GM19023 (cell line): Measurements from ENCODE around the gene TBC1D5.
"Not testable (repeated sequence)": the region's sequence is repeated elsewhere in the genome, so short reads cannot be mapped to it uniquely, and the experiment has no call there.

Experiments
- ATAC-seq: cut with Tn5 transposase; IDR thresholded peaks from one replicate; pipeline ENCODE4 v1.9.1; 2021; ENCODE audit warnings: mild to moderate bottlenecking, moderate library complexity; ENCODE audit not compliant: unreplicated experiment

The TBC1D5 gene

DNA sequence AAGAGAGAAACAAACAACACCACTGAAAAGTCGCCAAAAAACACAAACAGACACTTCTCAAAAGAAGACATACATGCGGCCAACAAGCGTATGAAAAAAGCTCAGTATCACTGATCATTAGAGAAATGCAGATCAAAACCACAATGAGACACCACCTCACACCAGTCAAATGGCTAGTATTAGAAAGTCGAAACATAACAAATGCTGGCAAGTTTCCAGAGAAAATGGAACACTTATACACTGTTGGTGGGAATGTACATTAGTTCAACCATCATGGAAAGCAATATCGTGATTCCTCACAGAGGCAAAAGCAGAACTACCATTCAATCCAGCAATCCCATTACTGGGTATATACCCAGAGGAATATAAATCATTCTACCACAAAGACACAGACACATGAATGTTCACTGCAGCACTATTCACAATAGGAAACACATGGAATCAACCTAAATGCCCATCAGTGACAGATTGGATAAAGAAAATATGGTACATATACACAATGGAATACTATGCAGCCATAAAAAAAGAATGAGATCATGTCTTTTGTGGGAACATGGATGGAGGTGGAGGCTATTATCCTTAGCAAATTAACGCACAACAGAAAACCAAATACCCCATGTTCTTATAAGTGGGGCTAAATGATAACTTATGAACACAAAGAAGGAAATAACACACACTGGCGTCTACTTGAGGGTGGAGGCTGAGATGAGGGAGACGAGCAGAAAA is 93.6 kb downstream of the TBC1D5 start:
- not testable (repeated sequence) for ATAC-seq

DNA sequence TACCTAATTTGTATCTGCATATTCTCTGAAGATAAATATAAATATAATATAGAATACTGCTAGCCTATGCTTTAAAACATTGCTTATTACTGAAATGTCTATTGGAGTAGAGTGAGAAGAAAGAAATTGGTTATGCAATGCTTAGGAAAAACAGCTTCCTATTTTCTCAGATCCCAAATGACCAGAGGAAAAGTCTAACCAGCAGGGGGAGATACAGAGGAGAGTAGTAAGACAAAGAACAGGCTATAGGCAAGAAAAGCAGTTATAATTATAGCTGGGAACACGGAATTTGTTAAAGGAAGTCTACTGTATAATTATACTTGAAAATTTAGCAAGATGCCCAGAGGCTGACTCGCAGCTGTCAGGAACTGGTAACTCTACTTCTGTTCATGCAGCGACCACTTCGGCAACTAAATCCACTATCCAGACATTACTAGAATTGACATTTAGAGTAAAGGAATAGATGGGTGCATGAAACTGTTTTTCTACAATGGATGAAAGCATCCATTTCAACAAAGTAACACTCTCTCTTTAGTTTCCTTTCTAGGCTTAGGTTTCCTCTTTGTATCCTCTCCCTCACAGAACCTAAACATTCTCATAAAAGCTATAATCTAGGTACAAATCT is 97.2 kb downstream of the TBC1D5 start:
- ATAC-seq = no peak

DNA sequence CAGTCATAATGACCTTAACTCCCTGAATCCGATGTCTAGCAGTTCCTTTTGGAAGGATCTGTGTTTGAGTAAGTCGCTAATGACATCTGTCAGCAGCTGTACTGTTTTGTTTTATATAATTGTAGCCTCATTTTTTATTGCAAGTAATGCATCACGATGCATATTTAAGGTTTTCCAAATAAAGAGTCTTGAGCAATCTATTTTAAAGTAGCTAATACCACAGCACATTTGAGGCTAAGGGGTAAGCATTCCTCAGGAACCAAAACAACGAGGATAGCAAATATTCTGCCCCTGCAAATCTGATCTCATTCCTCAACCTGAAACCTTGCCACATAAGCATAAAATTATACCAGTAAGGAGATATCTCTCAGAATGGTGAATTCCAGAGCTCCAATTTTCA is 98.7 kb downstream of the TBC1D5 start:
- ATAC-seq = no peak

DNA sequence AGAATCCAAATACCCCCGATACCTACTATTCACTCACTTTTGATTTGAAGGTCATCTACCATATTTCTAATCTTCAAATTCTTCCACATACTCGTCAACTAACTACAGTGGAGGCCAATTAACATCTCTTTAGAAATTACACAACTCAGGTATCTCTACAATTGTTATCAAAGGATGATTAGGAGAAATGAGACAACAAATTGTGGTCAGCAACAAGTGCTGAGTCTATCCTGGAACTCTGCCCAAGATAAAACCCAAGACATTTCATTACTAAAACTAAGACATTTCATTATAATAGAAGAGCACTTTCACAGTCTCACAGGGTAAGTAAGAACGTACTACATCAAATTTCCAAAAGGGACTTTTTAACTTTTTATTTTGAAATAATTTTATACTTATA is 100.0 kb downstream of the TBC1D5 start:
- ATAC-seq = no peak

DNA sequence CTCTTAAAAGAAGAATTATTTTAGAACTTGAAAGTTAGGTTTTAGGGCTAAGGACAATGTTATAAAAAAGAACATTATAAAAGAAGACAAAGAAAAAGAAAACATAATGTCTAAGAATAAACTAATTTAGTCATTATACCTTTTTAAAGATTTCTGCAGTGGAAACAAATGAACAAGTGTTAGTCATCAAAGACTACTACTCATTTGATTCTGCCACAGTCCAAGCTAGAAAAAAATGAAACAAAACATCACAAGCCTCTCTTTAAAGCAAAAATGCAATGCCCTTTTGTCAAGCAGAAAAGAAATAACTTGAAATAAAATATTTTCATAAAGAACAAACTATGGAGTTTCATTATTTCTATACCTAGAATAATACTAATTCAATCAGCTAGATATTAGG is 102.0 kb downstream of the TBC1D5 start:
- no peak for ATAC-seq

DNA sequence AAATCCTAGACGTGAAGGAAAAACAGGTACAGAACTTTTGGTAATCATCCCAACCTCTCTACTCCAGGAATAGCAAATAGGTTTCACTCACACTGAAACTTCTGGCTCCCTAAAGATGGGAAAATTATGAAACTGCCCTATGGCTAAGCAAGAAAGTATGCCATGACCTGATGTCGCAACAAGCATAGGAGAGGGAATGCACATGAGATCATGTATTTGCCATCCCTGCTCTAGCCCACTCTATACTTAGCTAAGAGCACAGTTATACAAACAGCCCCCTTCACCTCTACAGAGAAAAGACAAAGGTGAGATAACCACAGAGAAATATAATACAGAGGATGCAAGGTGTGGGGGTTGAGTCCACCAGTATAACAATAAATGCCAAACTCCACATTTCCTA is 102.7 kb downstream of the TBC1D5 start:
- no peak for ATAC-seq

DNA sequence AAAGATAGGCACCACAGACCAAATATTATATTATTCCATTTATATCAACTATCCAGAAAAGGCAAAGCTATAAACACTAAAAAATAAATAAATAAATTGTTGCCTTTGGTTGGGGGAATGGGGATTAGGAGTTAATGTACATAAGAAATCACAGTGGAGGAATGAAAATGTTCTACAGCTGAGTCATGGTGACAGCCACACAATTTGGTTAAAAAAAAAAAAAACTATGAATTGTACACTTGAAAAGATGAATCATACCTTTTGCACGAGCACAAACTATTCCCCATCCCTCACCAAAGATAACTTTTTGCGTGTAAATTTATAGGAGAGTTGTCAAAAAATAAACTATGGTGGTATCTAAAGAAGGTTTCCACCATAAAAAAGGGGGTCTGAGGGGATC is 103.2 kb downstream of the TBC1D5 start:
- ATAC-seq = no peak

DNA sequence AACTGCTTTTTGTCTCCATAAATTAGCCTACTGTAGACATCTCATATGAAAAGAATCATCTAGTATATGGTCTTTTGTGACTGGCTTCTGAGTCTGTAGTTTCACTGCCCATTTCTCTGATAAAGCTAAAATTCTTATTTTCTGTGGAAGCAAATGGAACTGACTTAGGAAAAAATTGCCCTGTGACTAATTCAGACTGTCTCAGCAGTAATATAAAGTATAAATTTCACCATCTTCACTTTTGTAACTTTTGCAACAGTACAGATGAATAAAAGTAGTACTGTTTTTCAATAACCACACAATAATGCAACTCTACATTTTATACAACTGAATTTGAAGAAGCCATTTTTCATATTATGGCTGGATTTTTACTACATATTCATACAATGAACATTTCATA is 104.1 kb downstream of the TBC1D5 start:
- ATAC-seq = no peak

DNA sequence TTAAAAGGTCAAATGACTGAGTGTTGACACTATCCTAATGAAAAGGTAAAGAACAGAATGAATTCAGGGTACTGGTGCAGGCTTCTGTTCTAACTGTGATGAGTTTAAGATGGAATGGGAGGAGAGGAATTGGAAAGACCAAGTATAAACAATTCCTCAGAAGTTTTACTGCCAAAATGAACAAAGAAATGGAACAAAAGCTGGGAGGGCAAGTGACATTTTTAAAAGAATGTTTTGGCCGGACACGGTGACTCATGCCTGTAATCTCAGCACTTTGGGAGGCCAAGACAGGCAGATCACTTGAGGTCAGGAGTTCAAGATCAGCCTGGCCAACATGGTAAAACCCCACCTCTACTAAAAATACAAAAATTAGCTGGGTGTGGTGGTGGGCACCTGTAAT is 106.8 kb downstream of the TBC1D5 start:
- ATAC-seq = not testable (repeated sequence)

DNA sequence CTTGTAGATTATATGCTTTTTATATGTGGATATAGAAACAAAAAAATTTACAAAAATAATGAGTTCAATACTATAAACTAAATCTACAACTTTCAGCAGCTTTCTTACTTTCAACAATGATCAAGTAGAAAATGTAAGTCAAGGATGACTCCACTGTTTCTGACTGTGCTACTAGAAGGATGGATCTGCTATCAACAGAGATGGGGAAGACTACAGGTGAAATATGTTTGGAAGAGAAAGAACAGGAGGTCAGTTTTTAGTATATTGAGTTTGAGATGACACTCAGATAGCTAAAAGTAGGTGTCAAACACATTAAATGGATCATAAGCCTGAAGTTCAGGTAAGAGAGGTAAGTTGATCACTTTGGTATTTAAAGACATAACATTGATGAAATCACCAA is 107.5 kb downstream of the TBC1D5 start:
- ATAC-seq = no peak

DNA sequence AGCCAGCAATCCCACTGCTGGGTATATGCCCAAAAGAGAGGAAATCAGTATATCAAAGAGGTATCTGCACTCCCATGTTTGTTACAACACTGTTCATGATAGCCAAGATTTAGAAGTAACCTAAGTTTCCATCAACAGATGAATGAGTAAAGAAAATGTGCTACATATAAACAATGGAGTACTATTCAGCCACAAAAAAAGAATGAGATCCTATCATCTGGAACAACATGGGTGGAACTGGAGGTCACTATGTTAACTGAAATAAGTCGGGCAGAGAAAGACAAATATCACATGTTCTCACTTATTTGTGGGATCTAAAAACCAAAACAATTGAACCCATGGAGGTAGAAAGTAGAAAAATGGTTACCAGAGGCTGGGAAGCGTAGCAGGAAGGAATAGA is 108.2 kb downstream of the TBC1D5 start:
- ATAC-seq = no peak

DNA sequence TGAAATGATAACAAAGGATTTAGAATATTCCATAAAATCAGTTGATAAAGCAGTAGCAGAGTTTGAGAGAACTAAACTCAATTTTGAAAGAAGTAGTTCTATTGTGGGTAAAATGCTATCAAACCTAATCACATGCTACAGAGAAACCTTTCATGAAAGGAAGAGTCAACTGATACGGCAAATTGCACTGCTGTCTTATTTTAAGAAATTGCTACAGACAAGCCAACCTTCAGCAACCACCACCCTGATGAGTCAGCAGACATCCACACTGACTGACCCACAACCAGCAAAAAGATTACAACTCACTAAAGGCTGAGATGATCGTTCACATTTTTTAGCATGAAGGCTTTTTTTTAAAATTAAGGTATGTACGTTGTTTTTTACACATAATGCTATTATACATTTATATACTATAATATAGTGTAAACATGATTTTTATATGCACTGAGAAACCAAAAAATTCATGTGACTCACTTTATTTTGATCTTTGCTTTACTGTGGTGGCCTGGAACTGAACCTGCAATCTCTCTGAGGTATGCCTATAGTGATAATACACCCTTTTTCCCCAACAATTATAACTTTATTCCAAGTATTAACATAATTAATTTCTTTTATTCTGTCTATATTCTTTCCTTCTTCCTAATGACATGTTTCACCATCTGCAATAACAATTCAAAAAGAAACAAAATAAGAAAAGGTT is 109.9 kb downstream of the TBC1D5 start:
- ATAC-seq = no peak

DNA sequence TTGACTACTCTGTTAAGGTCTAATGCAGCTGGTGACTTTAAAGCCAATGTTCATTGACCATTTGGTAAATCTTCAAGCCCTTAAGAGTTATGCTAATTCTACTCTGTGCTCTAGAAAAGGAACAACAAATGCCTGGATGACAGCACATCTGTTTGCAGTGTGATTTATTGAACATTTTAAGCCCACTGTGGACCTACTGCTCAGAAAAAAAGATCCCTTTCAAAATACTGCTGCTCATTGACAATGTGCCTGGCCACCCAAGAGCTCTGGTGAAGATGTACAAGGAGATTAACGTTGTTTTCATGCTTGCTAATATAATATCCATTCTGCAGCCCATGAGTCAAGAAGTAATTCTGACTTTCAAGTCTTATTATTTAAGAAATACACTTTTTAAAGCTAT is 110.8 kb downstream of the TBC1D5 start:
- no peak for ATAC-seq

DNA sequence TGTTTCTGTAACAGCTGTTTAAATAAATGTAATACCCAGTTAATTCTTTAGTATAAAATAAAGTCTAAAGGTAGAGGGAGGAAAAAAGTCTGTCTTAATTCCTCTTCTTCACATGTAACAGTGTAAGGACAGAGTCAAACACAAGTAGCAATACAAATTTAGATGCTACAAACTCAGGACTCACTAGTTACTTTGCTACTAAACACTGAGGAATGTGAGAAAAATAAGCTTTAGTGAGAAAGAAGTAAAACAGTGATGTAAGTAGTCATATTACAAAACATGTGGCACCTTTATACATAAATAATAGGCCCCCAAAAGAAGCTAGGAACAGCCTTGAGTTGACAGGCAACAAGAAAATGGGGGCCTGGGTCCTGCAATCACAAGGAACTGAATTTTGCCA is 113.0 kb downstream of the TBC1D5 start:
- ATAC-seq = no peak

DNA sequence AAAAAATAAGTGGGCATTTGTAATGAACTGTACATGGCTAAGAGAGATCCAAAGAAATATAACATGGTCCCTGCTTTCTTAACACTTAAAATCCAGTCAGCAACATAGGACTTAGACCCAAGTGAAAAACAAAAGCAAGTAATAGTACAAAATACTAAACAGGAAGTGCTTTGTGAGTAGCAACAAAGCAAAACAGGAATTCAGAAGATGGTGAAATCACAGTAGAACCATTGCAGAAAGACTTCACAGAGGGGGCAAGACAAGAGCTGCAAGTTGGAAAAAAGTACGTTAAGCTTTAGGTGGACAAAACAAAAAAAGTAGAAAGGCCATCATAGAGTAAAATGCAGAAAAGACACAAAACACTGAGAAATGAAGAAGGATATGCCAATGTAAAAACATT is 116.0 kb downstream of the TBC1D5 start:
- no peak for ATAC-seq

DNA sequence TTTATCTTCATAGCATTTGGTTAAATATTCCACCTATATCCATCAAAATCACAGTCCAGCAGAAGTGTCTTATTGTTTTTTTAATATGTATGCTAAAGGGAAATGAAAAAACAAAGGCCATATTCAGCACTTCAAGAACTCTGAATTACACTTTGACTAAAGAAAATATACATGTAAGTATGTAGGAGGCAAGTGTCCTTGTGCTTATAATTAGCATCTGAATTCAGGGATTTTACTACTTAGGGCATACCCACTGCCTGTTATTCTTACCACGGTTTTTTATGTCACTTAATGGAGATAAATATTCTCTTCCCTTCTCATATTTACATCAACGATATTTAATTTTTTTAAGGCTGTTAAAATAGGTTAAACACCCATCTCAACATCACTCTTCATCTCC is 117.3 kb downstream of the TBC1D5 start:
- ATAC-seq = no peak

DNA sequence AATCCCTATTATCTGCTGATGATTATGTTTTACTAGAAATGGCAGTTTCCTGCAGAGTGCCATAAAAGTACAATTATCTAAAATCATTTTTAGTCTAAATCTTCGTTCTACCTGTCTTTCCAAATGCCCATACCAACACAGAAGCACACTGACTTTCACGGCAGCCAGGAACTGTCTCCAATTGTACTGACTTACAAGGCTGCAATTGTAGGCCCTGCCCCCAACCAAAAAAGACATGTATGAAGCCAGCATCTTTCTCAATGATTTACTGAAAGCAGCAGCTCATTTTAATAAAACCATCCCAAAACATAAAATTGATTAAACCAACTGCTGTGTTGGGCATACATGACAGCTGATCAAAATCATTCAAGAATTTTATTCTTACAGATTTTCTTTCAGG is 119.0 kb downstream of the TBC1D5 start:
- ATAC-seq = no peak

DNA sequence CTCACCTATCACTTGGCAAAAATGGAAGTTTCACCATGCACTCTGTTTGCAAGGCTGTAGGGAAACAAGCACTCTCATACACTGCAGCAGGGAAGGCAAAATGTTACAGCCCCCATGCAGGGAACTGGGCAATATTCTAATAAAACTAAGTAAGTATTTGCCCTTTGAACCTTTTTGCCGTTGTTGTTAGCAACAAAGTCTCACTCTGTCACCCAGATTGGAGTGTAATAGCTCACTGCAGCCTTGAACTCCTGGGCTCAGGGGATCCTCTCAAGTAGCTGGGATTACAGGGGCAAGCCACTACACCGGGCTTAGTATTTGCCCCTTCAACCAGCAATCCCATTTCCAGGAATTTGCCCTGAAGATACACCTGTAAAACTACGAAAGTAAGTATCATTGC is 122.5 kb downstream of the TBC1D5 start:
- no peak for ATAC-seq

DNA sequence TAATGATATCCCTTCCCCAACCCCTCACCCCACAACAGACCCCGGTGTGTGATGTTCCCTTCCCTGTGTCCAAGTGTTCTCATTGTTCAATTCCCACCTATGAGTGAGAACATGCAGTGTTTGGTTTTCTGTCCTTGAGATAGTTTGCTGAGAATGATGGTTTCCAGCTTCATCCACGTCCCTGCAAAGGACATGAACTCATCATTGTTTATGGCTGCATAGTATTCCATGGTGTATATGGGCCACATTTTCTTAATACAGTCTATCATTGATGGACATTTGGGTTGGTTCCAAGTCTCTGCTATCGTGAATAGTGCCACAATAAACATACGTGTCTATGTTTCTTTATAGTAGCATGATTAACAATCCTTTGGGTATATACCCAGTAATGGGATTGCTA is 129.4 kb downstream of the TBC1D5 start:
- not testable (repeated sequence) for ATAC-seq

DNA sequence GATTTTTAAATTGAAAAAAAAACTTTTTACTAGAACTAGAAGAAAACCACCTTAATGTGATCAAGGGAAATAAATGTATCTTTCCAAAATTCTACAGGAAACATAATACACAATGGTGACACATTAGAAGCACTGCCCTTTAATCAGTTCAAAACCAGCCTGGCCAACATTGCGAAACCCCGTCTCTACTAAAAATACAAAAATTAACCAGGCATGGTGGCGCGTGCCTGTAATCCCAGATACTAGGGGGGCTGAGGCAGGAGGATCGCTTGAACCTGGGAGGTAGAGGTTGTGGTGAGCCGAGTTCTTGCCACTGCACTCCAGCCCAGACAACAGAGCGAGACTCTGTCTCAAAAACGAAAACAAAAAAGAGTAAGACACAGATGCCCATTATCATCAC is 134.5 kb downstream of the TBC1D5 start:
- no peak for ATAC-seq

DNA sequence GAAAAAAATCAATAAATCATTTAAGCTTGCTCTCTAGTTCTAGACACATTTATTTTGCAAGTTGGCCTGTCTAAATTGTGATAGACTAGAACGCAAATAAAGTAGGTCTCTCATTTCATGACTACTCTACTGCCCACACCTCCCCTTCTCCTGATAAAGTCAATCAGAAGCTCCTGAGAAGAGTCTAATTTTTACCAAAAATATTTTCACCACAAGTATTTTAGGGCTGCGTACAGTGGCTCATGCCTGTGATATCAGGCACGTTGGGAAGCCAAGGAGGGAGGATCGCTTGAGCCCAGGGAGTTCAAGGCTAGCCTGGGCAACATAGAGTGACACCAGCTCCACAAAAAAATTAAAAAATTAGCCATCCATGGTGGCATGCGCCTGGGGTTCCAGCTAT is 136.5 kb downstream of the TBC1D5 start:
- ATAC-seq = no peak

DNA sequence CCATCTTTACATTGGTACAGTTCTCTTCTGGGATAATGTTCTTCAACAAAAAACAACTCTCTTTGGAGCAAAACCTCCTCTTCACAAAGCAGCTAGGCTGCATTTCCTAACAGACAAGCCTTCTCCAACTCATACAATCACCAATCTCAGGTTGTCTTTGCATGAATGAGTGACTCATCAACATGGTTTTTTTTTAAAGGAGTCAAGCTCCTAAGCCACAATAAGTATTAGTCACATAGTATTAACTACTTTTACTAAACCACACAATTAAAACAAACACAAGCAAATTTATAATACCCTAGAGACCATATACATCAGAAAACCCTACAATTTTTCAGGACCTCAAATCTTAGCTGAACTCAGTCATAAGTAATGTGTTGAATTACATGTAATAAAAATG is 137.4 kb downstream of the TBC1D5 start:
- no peak for ATAC-seq
